ENCODE data around the gene ZNF367.

DNA sequence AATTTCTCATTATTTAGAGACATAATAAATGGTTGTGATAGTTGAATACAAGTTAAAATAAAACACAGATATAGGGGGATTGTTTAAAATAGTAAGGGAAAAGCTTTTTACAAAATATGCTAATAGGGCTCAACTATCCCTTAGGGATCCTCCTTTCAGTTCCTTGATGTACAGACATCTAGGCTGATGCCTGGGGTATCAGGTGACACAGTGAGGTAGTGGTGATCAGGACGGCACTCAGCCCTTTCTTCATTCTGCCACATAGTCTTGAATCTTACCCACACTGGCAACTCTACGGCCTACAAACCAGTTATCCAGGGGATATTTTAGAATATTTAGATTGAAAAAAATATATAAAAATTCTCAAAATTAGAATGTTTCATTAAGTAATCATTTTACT lies 22.2 kb downstream of the ZNF367 start:
- TF ChIP-seq, protein P1, sequence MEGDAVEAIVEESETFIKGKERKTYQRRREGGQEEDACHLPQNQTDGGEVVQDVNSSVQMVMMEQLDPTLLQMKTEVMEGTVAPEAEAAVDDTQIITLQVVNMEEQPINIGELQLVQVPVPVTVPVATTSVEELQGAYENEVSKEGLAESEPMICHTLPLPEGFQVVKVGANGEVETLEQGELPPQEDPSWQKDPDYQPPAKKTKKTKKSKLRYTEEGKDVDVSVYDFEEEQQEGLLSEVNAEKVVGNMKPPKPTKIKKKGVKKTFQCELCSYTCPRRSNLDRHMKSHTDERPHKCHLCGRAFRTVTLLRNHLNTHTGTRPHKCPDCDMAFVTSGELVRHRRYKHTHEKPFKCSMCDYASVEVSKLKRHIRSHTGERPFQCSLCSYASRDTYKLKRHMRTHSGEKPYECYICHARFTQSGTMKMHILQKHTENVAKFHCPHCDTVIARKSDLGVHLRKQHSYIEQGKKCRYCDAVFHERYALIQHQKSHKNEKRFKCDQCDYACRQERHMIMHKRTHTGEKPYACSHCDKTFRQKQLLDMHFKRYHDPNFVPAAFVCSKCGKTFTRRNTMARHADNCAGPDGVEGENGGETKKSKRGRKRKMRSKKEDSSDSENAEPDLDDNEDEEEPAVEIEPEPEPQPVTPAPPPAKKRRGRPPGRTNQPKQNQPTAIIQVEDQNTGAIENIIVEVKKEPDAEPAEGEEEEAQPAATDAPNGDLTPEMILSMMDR (IDR thresholded peaks at IDR 0.05 in 4 of 5, conservative IDR thresholded peaks at IDR 0.05 in 1 of 5), result no peak
- TF ChIP-seq POLR2A (IDR thresholded peaks at IDR 0.05), result no peak

Measured in gastrocnemius medialis (tissue), 4 donors.